Colonic mucosa (tissue), 4 donors: ENCODE data around the gene CDIPT. TPM values are rescaled to one million over a fixed set of nuclear protein-coding genes. Genes with fewer than 3 reads are reported as not detected.

Experiments
- DNase-seq: peaks from one replicate; pipeline ENCODE4 v3.0.0-alpha.2; 2020
- H3K27ac ChIP-seq: fragments of 200-600 bp; one replicate; pipeline ENCODE4 v1.8.0; 2021
- H3K27me3 ChIP-seq: fragments of 200-600 bp; one replicate; pipeline ENCODE4 v1.8.0; 2021
- H3K36me3 ChIP-seq: fragments of 200-600 bp; one replicate; pipeline ENCODE4 v1.8.0; 2021
- H3K4me1 ChIP-seq: fragments of 200-600 bp; one replicate; pipeline ENCODE4 v1.8.0; 2021; ENCODE audit warnings: mild to moderate bottlenecking
- H3K4me3 ChIP-seq: fragments of 200-600 bp; one replicate; pipeline ENCODE4 v1.8.0; 2021
- H3K9ac ChIP-seq, 2 donors: one replicate each; pipeline ENCODE4 v1.7.0; 2013; ENCODE audit warnings: control low read depth in 2 of 2, low read depth in 2 of 2, low read length in 2 of 2
- H3K9me3 ChIP-seq: fragments of 200-600 bp; one replicate; pipeline ENCODE4 v1.8.0; 2021
- CTCF ChIP-seq: fragments of 200-600 bp; IDR thresholded peaks from one replicate; pipeline ENCODE4 v1.8.0; 2022; ENCODE audit warnings: antibody characterized with exemption, mild to moderate bottlenecking
- intact Hi-C: fragments of 100-400 bp; cut with DNase I; formaldehyde crosslinking; loops from one replicate; pipeline ENCODE4 v1.14.1; 2022
- total RNA-seq, 2 donors: library from RNA; stranded (reverse); fragmentation: NEBNext Ultra II Directional in 1 of 2; extraction: Animal tissue kit (Norgen Biotek cat#: 25700) in 1 of 2; gene quantifications; one replicate each; pipeline ENCODE4 v1.2.1, GENCODE V29; 2021
- donor health status: healthy.
- donor health status: DM: no; HTN: no; CAD: no.
- donor health status: DM: no; HTN: no; CAD: no.

The CDIPT gene
- total RNA-seq, 2 donors from 2014 or later: 58.1 to 62.7 TPM

GRCh38 chr16:29909391-29909790 is 46.4 kb upstream of the CDIPT start:
- H3K9ac ChIP-seq: no peak overlapping the region
- no peaks in the 10 kb centered on the region for H3K4me1 ChIP-seq
- DNase-seq: no peak
- H3K27me3 ChIP-seq: no peaks in the 10 kb centered on the region
- no peak overlapping the region for H3K27ac ChIP-seq
- no peaks in the 10 kb centered on the region for H3K9me3 ChIP-seq
- no peak for TF ChIP-seq CTCF
- intact Hi-C loops: no loop called here
- no peaks in the 10 kb centered on the region for H3K36me3 ChIP-seq
- no peak overlapping the region for H3K4me3 ChIP-seq

- no peak overlapping the region for H3K9ac ChIP-seq
- no peak for DNase-seq
- no peak for TF ChIP-seq CTCF
- H3K27ac ChIP-seq: no peak overlapping the region
- H3K9me3 ChIP-seq: no peaks in the 10 kb centered on the region
- intact Hi-C loops: no loop called here
- no peaks in the 10 kb centered on the region for H3K4me1 ChIP-seq
- H3K4me3 ChIP-seq: no peak overlapping the region
- no peaks in the 10 kb centered on the region for H3K27me3 ChIP-seq
- no peaks in the 10 kb centered on the region for H3K36me3 ChIP-seq
Measured at GRCh38 chr16:29908719-29909220, 45.7 kb upstream of the CDIPT start.

GRCh38 chr16:29907973-29908372 is 44.9 kb upstream of the CDIPT start:
- no peak overlapping the region for H3K27ac ChIP-seq
- H3K36me3 ChIP-seq: no peaks in the 10 kb centered on the region
- H3K4me1 ChIP-seq: no peaks in the 10 kb centered on the region
- H3K9ac ChIP-seq: no peak overlapping the region
- no peak overlapping the region for H3K4me3 ChIP-seq
- no peak for DNase-seq
- H3K27me3 ChIP-seq: no peaks in the 10 kb centered on the region
- H3K9me3 ChIP-seq: no peaks in the 10 kb centered on the region
- no peak for TF ChIP-seq CTCF
- intact Hi-C loops: no loop called here

GRCh38 chr16:29906520-29907244 is 43.7 kb upstream of the CDIPT start:
- no peak for DNase-seq
- intact Hi-C loops: no loop called here
- Histone ChIP-seq H3K9me3 (no peaks in the 10 kb centered on the region), H3K9ac (no peak overlapping the region), H3K27ac (no peak overlapping the region), H3K36me3 (no peaks in the 10 kb centered on the region), H3K4me3 (no peak overlapping the region), H3K4me1 (no peaks in the 10 kb centered on the region), H3K27me3 (no peaks in the 10 kb centered on the region)
- TF ChIP-seq CTCF: no peak

- no peak for DNase-seq
- no peaks in the 10 kb centered on the region for H3K36me3 ChIP-seq
- H3K27me3 ChIP-seq: no peaks in the 10 kb centered on the region
- no peak overlapping the region for H3K9ac ChIP-seq
- H3K4me3 ChIP-seq: no peak overlapping the region
- no peaks in the 10 kb centered on the region for H3K4me1 ChIP-seq
- TF ChIP-seq CTCF: no peak
- intact Hi-C loops: no loop called here
- no peaks in the 10 kb centered on the region for H3K9me3 ChIP-seq
- H3K27ac ChIP-seq: no peak overlapping the region
Measured at GRCh38 chr16:29905668-29906067, 42.6 kb upstream of the CDIPT start.
